Prostate gland (tissue), 2 donors: ENCODE measurements around the gene CLIC5. TPM values are rescaled to one million over a fixed set of nuclear protein-coding genes. Genes with fewer than 3 reads are reported as not detected.

Experiments used
- DNase-seq: peaks from one replicate; pipeline ENCODE4 v3.0.0-alpha.2; 2019; ENCODE audit warnings: low spot score
- H3K27ac ChIP-seq, 2 donors: fragments of 200-600 bp; sonication (generic); 2 replicates each; pipeline ENCODE4 v1.5.1; 2017 to 2019
- H3K27me3 ChIP-seq: fragments of 200-600 bp; sonication (generic); replicated peaks from 2 replicates; pipeline ENCODE4 v1.5.1; 2019; ENCODE audit not compliant: insufficient read depth
- H3K36me3 ChIP-seq, 2 donors: fragments of 200-600 bp; sonication (generic); 1 replicate in 1 of 2; 2 replicates in 1 of 2; pipeline versions ENCODE4 v1.5.1 to v1.8.1; 2017 to 2019
- H3K4me1 ChIP-seq: fragments of 200-600 bp; sonication (generic); replicated peaks from 2 replicates; pipeline ENCODE4 v1.5.1; 2019
- H3K4me3 ChIP-seq, 2 donors: fragments of 200-600 bp; sonication (generic); 2 replicates each; pipeline ENCODE4 v1.5.1; 2017 to 2019
- H3K9me3 ChIP-seq: fragments of 200-600 bp; sonication (generic); 2 replicates; pipeline ENCODE4 v1.5.1; 2017
- CTCF ChIP-seq, 4 experiments: fragments of 200-600 bp in 2 of 4; fragments of 450-650 bp in 2 of 4; sonication (generic) in 2 of 4; IDR thresholded peaks; 1 replicate in 3 of 4; 2 replicates in 1 of 4; pipeline ENCODE4 v1.5.1; 2016 to 2019; ENCODE audit warnings: antibody characterized with exemption in 4 of 4, mild to moderate bottlenecking in 2 of 4, moderate library complexity in 2 of 4
- POLR2A ChIP-seq: fragments of 450-650 bp; IDR thresholded peaks from one replicate; pipeline ENCODE4 v1.6.1; 2016; ENCODE audit warnings: antibody characterized with exemption, mild to moderate bottlenecking
- POLR2AphosphoS5 ChIP-seq: sonication (generic); formaldehyde crosslinking; IDR thresholded peaks from one replicate; pipeline ENCODE4 v1.6.1; 2017; ENCODE audit warnings: antibody characterized with exemption
- WGBS: methylation state at CpG from one replicate; pipeline ENCODE4 v1.1.5; 2018; 5-methylcytosine and 5-hydroxymethylcytosine counted together
- intact Hi-C: fragments of 100-400 bp; cut with DNase I; formaldehyde crosslinking; loops from one replicate; pipeline ENCODE4 v1.14.2; 2022
- total RNA-seq, 2 donors: library from RNA; depleted of rRNA; stranded (reverse); fragments of >200 nt; gene quantifications; one replicate each; pipeline ENCODE4 v1.1.0, GENCODE V29; 2016

The CLIC5 gene
- total RNA-seq, 2 donors from 2014 or later, result 3.2 to 4.5 TPM

- H3K4me3 ChIP-seq, result no peak overlapping the region
- intact Hi-C loops, result no loop called here
- H3K27me3 ChIP-seq, result no peaks in the 10 kb centered on the region
- DNase-seq, result no peak
- WGBS, result 100% methylated on average over 1 of the region's 1 CpG
- no peaks in the 10 kb centered on the region for H3K4me1 ChIP-seq
- no peaks in the 10 kb centered on the region for H3K36me3 ChIP-seq
- H3K27ac ChIP-seq, result no peak overlapping the region
- TF ChIP-seq POLR2AphosphoS5 (no peak), POLR2A (no peak), CTCF (IDR thresholded peaks at IDR 0.05) (no peak)
- no peaks in the 10 kb centered on the region for H3K9me3 ChIP-seq
Observed at GRCh38 chr6:45903959-45904358, 111.7 kb downstream of the CLIC5 start.

GRCh38 chr6:45902984-45903383, 112.7 kb downstream of the CLIC5 start:
- no peak overlapping the region for H3K4me3 ChIP-seq
- H3K27me3 ChIP-seq, result no peaks in the 10 kb centered on the region
- 94% methylated on average over 15 of the region's 15 CpGs for WGBS
- H3K27ac ChIP-seq, result no peak overlapping the region
- no peaks in the 10 kb centered on the region for H3K36me3 ChIP-seq
- TF ChIP-seq CTCF (IDR thresholded peaks at IDR 0.05), result no peak
- DNase-seq, result no peak
- no peaks in the 10 kb centered on the region for H3K4me1 ChIP-seq
- no peaks in the 10 kb centered on the region for H3K9me3 ChIP-seq
- intact Hi-C loops, result no loop called here

- Histone ChIP-seq H3K9me3 (no peaks in the 10 kb centered on the region), H3K4me3 (no peak overlapping the region), H3K36me3 (no peaks in the 10 kb centered on the region), H3K27ac (no peak overlapping the region), H3K27me3 (no peaks in the 10 kb centered on the region), H3K4me1 (no peaks in the 10 kb centered on the region)
- DNase-seq, result no peak
- intact Hi-C loops, result no loop called here
- 57% methylated on average over 7 of the region's 7 CpGs for WGBS
- TF ChIP-seq POLR2A (no peak), CTCF (IDR thresholded peaks at IDR 0.05) (no peak), POLR2AphosphoS5 (no peak)
Observed at GRCh38 chr6:45901767-45902650, 113.7 kb downstream of the CLIC5 start.

GRCh38 chr6:45900808-45901752, 114.6 kb downstream of the CLIC5 start:
- H3K27me3 ChIP-seq, result no peaks in the 10 kb centered on the region
- no peaks in the 10 kb centered on the region for H3K4me1 ChIP-seq
- no peaks in the 10 kb centered on the region for H3K9me3 ChIP-seq
- TF ChIP-seq POLR2A (no peak), CTCF (IDR thresholded peaks at IDR 0.05) (no peak), POLR2AphosphoS5 (no peak)
- H3K27ac ChIP-seq, result no peak overlapping the region
- intact Hi-C loops, result no loop called here
- WGBS, result 79% methylated on average over 9 of the region's 9 CpGs
- no peaks in the 10 kb centered on the region for H3K36me3 ChIP-seq
- no peak for DNase-seq
- H3K4me3 ChIP-seq, result no peak overlapping the region
